Dermis microvascular lymphatic vessel endothelial cell (primary cell): ENCODE data around the gene PNPLA2. TPM values are rescaled to one million over a fixed set of nuclear protein-coding genes. Genes with fewer than 3 reads are reported as not detected.

Experiments used
- DNase-seq, 2 donors: peaks; one replicate each; pipeline versions ENCODE4 v3.0.0 to v3.0.0-alpha.2; 2010; ENCODE audit warnings: low read depth in 2 of 2
- total RNA-seq: library from RNA; depleted of rRNA; stranded (reverse); fragments of >200 nt; gene quantifications from 2 replicates; pipeline ENCODE4 v1.2.1, GENCODE V29; 2014

PNPLA2 gene
- total RNA-seq, 1 donor from 2014 or later = 29.5 TPM

DNA sequence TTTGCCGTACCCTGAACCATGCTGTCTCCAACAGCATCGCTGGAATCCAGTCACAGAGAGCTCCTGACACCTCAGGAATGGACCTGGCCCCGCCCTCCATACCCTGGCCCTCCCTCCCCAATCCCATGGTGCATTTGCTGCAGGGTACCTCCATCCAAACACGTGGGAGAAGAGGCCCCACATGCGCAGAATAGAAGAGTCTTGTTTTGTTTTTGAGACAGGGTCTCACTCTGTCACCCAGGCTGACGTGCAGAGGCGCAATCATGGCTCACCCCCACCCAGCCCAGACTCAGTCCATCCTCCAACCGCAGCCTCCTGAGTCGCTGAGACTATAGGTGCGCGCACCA lies 2.3 kb upstream of the PNPLA2 start:
- no peak for DNase-seq

DNA sequence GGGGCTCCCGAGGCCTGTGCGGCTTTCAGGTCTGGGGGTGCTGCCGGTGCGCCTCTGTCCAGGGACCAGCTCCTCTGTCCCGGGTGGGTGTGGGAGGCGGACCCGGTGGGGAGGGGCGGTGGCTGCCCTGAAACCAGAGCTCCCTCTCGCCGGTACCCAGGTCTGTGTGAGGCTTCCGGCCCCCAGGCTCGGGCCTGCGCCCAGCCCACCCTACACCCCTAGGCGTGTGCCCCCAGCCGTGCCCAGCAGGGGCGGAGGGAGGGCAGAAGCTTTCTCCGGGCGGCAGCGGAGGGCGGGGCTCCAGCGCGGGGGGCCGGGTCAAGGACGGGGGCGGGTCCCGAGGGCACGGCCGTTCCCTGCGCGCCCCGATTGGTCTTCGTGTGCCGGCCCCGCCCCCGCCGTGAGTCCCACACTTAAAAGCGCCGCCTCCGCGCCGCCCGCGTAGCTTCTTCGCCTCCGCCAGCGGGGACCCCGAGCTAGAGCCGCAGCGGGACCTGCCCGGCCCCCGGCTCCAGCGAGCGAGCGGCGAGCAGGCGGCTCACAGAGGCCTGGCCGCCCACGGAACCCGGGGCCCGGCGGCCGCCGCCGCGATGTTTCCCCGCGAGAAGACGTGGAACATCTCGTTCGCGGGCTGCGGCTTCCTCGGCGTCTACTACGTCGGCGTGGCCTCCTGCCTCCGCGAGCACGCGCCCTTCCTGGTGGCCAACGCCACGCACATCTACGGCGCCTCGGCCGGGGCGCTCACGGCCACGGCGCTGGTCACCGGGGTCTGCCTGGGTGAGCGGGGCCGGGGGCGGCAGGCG lies 616 bp downstream of the PNPLA2 start:
- DNase-seq = peak; percentile 67 to 91

GRCh38 chr11:819943-820649 lies 1.4 kb downstream of the PNPLA2 start:
- DNase-seq = peak; percentile 85 to 90

DNA sequence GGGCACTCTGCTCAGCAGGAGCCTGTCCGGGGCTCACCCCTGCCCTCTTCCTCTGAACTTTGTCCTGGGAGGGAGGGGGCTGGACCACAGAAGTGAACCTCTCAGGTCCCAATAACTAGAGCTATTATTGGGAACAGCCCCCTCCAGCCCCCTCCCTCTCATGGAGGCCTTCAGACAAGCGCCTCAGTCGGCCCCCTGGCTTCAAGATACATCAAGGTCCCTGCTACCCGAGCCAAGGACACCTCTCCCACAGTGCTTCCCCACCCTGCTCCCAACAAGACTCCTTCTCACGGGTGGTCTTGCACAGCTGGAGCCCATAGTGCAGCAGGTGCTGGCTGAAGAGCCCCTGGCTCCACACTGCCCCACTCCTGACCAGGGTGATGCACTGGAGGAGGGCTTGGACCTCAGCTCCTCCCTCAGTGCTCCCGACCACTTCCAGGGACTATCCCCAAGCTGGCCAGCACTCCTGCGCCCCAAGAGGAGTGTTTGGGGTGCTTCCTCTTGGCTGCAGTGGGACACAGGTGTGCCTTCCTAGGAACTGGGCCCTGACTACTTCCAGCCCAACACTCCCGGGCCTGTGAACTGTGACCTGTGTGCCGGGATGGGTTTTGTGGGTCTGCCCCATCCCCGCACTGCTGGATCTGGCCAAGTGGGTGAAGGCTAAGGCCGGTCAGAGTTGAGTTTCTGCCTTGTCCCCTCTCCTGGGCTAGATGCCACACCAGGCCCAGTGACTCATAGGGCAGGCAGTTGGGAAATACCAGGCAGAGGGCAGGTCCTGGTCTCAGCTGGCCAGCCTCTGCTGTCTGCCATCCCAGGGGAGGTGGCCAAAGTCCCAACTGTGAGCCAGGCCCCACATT lies 2.2 kb downstream of the PNPLA2 start:
- DNase-seq = peak in 1 of 2 donors; percentile 58

DNA sequence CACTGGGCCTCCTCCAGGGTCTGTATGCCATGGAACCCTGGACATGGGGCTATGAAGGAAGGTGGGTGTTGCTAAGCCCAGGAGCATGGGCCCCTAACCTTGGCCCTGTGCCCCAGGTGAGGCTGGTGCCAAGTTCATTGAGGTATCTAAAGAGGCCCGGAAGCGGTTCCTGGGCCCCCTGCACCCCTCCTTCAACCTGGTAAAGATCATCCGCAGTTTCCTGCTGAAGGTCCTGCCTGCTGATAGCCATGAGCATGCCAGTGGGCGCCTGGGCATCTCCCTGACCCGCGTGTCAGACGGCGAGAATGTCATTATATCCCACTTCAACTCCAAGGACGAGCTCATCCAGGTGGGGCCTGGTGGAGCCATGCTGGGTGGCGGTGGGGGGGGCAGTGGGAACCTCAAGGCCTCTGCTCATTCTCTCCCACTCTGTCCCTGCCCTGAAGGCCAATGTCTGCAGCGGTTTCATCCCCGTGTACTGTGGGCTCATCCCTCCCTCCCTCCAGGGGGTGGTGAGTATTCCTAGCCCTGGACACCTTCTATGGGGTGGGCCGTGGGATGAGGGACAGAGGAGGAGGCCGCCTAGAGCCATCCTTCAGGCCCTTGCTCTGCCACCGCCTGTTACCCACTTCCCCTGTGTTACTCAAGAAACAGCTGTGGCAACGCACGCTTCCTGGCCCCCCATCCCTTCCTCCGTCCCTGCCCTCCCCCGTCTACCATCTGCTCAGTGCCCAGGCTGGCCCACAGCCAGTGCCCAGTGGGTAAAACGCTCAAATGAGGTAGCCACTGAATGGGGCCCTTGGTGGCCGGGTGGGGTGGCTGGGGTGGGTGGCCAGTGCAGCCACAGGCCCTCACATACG lies 3.0 kb downstream of the PNPLA2 start:
- DNase-seq = no peak

DNA sequence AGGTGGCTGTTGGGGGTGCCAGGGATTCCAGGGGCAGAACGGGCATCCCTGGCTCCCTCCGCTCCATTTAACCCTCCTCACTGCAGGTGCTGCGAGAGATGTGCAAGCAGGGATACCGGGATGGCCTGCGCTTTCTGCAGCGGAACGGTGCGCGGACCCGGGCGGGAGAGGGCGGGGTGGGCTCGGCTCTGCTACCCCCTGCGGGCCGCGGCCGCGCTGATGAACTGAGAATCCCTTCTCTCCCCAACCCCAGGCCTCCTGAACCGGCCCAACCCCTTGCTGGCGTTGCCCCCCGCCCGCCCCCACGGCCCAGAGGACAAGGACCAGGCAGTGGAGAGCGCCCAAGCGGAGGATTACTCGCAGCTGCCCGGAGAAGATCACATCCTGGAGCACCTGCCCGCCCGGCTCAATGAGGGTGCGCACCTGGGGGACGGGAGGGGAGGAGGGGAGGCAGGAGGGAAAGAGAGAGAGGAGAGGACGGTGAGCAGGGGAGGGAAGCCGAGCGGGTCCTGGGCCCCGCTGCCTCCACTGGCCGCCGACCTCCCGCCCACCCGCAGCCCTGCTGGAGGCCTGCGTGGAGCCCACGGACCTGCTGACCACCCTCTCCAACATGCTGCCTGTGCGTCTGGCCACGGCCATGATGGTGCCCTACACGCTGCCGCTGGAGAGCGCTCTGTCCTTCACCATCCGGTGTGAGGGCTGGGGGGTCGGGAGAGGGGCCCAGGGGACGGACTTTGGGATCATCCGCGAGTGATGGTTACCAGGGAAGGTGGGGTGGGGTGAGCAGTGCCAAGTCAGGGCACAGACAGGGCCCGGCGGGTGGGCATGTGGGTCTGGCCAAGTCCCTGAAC lies 5.0 kb downstream of the PNPLA2 start:
- DNase-seq = no peak

GRCh38 chr11:824292-824880 lies 5.7 kb downstream of the PNPLA2 start:
- no peak for DNase-seq

DNA sequence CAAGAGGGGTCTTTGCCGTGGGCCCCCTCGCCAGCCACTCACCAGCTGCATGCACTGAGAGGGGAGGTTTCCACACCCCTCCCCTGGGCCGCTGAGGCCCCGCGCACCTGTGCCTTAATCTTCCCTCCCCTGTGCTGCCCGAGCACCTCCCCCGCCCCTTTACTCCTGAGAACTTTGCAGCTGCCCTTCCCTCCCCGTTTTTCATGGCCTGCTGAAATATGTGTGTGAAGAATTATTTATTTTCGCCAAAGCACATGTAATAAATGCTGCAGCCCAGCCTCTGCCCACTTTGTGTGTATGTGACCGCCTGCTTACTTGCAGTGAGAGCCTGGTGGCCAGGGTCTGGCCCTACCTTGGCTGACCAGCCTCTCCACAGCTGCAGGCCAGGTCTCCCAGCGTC lies 6.2 kb downstream of the PNPLA2 start:
- no peak for DNase-seq

DNA sequence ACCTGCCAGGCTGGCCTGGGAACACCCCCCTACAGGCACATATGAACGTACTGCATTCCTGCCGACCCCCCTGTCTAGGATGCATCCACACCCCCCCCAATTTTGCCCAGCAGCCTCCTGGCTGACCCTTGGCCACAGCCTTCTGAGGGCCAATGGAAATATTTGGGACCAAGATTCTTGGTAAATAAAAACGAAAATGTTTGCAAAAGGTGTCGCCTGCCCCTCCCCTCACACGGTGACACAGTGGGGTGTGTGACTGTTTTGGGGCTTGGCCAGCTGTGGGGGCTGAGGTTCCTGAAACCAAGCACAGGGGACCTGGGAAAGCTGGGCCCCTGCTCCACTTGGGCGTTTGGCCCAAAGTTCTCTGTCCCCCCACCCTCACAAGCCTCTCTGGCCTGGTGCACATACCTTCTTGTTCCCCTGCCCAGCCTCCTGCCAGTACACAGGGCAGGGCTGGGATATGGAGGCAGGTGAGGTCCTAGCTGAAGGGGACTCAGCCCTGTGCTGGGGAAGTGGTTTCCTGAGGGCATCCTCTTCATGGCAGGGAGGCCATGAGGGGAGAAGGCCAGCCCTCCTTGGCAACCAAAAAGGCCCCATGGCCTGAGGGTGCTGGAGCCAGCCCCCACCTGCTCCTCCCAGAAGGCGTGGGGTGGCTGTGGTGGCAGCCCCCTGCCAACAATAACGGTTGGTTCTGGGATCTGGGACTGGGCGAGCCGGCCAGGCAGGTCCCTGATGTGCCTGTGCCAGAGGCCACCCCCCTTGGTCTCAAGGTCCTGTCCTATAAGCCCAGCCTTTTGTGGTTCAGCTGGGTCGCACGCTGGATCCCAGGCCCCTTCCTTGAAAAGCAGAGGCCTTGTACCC lies 6.9 kb downstream of the PNPLA2 start:
- no peak for DNase-seq

- DNase-seq = no peak
Observed at GRCh38 chr11:826227-826621, 7.5 kb downstream of the PNPLA2 start.

GRCh38 chr11:826836-827145 lies 8.1 kb downstream of the PNPLA2 start:
- DNase-seq = no peak

- DNase-seq = no peak
Observed at GRCh38 chr11:827146-827896, 8.6 kb downstream of the PNPLA2 start.

GRCh38 chr11:827897-828192 lies 9.1 kb downstream of the PNPLA2 start, which contains the start of gene CRACR2B:
Gene CRACR2B, plus strand, starts transcription at chr11:827919. Its CDS starts 689 bp downstream, at chr11:828608.
- no peak for DNase-seq

DNA sequence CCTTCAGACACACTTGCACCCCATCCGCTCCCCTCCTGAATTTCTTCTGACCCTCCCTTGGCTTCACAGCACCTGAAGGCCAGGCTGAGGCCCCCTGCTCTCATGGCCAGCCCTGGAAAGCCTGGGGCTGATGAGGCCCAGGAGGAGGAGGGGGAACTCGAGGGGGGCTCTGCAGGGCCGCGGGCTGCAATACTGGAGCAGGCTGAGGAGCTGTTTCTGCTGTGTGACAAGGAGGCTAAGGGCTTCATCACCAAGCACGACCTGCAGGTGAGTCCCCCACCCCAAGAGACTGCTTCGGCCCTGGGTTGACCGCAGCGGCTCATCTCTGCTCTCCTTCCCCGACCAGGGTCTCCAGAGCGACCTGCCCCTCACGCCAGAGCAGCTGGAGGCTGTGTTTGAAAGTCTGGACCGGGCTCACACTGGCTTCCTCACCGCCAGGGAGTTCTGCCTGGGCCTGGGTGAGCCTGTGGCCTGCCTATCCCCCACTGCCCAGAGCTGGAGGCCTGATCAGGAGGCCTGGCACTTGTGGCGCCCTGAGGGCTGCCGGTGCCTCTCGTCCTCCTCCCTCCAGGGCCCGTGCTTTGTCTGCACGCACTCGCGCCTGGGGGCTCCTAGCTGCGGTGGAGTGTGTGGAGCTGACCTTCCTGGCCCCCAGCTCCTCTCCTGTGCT lies 9.9 kb downstream of the PNPLA2 start:
- DNase-seq = no peak

GRCh38 chr11:829176-829846 lies 10.6 kb downstream of the PNPLA2 start:
- DNase-seq = peak; percentile 94 to 96

GRCh38 chr11:829847-830294 lies 11.2 kb downstream of the PNPLA2 start:
- DNase-seq = no peak
